HG03442 (cell line): ENCODE measurements around the gene CBLC.

ENCODE experiments used
- ATAC-seq: cut with Tn5 transposase; IDR thresholded peaks from one replicate; pipeline ENCODE4 v1.9.1; 2021; ENCODE audit warnings: mild to moderate bottlenecking, moderate library complexity; ENCODE audit not compliant: unreplicated experiment

Gene CBLC

DNA sequence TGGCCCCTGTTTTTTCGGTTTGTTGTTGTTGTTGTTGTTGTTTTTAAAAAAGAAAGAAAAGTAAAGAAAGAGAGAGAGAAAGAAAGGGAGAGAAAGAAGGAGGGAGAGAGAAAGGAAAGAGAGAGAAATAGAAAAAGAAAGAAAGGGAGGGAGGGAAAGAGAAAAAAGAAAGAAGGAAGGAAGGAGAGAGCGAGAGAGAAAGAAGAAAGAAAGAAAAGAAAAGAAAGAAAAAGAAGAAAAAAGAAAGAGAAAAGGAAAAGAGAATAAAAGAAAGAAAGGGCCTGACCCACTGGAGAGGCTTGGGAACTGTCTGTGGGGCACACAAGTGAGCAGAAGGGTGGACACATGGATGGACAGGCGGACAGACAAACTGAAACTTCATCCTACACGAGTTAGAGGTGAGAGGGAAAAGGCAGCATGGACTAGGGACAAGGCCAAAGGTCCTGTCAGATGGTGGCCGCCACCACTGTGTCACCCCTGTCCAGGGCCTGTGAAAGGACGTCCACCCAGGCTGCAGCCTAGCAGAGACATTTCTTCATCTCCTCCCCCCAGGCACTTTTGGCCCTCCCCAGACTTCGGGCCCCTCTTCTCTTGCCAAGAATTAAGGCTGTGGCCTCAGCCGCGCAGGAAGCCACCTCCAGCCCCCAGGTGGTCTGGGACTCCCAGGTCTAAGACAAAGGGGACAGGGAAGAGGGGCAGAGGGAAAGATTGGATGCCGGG, 22.1 kb downstream of the CBLC start:
- no peak for ATAC-seq

DNA sequence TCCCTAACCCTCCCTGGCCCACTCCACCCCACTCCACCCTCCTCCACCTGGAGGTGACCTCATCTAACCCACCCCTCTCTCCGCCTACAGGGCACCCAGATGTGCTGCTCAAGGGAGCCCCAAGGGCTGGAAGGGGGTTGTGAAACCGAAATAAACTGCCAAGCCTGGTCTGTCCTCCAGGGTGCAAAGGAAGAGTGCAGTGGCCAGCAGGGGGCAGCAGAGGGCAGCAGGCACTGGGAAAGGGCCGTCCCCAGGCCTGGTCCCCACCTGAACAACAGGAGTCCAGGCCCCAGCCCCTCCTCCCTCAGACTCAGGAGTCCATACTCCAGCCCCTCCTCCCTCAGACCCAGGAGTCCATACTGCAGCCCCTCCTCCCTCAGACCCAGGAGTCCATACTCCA, 22.8 kb downstream of the CBLC start:
- peak; percentile 71 for ATAC-seq

- no peak for ATAC-seq
These were observed 26.0 kb downstream of the CBLC start for GRCh38 chr19:44803442-44804428.

DNA sequence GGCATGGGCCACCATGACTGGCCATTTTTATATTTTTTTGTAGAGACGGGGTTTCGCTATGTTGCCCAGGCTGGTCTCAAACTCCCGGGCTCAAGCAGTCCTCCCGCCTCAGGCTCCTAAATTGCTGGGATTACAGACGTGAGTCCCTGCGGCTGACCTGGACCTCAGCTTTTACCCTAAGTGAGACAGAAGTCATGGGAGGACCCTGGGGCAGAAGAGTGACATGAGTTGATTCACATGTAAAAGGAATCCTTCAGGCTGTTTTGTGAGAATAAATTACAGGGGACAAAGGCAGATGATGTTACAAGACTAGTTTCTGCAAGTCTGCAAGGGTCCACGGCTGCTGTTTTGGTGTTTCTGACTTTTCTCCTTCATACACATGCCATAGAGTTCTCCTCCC, 28.6 kb downstream of the CBLC start:
- ATAC-seq: no peak

GRCh38 chr19:44807162-44807561, 29.5 kb downstream of the CBLC start:
- no peak for ATAC-seq

- ATAC-seq: no peak
These were observed 30.2 kb downstream of the CBLC start for GRCh38 chr19:44807652-44808462.

GRCh38 chr19:44808463-44809371, 31.0 kb downstream of the CBLC start, which contains the start of gene BCAM:
Gene BCAM, plus strand, starts transcription at chr19:44809103. Its CDS starts 22 bp downstream, at chr19:44809125.
- ATAC-seq: no peak

DNA sequence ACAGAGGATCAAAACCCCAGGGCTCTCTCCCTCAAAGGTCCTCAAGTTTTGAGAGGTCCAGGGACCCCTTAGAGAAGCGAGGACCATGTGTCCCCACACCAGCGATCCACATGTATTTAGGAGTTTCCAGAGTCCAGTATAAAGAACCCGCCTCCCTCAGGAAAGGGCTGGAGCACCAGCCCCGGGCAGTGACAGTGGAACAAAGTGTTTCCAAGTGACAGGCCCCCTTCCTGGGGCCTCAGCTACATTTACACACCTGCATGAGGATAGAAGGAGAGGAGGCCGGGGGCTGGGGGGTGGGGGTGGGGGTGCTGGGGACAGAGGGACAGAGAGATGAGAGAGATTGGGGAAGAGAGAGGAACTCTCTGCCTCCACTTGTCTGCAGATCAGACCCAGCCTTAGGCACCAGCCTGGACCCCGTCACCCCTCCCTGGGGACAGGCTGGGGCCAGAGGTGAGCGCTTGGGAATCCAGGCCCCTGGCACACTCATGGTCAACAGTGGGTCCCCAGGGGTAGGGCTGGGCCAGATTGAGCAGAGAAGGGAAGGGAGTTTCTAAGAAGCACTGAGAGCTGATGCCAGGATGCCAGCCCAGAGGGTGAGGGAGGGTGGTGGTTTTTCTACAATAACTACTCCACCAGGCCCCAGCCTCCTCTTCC, 32.0 kb downstream of the CBLC start:
- ATAC-seq: no peak

DNA sequence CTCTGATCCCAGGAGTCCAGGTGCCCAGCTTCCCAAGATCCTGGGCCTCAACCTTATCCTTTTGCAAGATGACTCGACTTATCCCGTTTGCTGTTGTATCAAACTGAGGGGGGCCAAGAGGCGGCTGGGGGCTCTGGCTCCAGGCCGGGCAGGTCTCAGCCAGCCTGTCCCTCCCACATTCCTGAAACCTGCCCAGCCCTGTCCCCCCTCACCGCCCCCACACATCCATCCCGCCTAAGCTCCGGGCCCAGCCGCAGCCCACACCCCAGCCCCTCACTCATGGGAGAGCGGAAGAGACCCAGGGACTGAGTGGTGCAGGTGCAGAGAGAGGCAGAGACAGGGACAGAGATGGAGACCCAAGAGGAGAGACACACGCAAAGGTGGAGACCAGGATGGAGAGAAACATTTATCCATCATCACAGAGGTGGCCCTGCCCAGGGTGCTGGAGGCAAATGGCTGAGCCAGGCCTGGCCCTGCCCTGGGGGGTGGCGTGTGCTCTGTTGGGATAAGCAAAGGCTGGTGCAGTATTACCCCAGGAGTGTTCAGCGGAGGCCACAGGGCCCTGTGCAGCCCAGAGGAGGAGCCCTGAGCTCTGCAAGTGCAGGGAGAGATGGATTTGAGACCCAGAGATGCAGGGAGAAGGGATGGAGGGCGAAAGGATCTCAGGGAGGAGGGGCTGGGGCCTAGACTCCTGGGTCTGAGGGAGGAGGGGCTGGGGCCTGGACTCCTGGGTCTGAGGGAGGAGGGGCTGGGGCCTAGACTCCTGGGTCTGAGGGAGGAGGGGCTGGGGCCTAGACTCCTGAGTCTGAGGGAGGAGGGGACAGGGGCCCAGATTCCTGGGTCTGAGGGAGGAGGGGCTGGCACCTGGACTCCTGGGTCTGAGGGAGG, 32.8 kb downstream of the CBLC start:
- no peak for ATAC-seq

GRCh38 chr19:44811122-44811419, 33.4 kb downstream of the CBLC start:
- ATAC-seq: no peak

DNA sequence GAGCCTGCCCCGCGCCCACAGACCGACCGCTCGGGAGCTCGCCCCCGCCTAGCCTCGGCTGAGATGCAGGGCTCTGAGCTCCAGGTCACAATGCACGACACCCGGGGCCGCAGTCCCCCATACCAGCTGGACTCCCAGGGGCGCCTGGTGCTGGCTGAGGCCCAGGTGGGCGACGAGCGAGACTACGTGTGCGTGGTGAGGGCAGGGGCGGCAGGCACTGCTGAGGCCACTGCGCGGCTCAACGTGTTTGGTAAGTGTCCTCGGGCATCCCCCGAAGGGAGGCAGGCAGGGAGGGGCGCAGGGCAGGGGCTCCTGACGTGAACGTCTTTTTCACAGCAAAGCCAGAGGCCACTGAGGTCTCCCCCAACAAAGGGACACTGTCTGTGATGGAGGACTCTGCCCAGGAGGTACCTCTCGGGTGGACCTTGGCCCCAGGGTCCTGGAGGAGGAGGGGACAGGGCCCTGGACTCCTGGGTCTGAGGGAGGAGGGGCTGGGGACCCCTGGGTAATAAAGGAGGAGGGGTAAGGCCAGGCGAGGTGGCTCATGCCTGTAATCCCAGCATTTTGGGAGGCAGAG, 34.5 kb downstream of the CBLC start:
- no peak for ATAC-seq

- no peak for ATAC-seq
These were observed 35.6 kb downstream of the CBLC start for GRCh38 chr19:44813070-44813840.

- no peak for ATAC-seq
These were observed 36.3 kb downstream of the CBLC start for GRCh38 chr19:44813841-44814470.

DNA sequence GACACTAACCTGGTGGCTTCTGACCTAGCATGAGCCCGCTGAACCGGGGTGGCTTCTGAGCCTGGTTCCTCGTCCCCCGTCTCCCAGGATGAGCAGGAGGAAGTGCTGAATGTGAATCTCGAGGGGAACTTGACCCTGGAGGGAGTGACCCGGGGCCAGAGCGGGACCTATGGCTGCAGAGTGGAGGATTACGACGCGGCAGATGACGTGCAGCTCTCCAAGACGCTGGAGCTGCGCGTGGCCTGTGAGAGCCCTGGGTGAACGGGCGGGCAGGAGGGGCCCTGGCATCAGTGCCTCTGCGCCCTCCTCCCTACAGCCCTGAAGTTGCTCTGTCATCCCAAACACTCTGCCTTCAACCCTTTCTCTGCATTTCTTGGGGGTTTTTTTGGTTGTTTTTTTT, 36.8 kb downstream of the CBLC start:
- no peak for ATAC-seq

GRCh38 chr19:44816301-44816700, 38.6 kb downstream of the CBLC start:
- ATAC-seq: no peak

DNA sequence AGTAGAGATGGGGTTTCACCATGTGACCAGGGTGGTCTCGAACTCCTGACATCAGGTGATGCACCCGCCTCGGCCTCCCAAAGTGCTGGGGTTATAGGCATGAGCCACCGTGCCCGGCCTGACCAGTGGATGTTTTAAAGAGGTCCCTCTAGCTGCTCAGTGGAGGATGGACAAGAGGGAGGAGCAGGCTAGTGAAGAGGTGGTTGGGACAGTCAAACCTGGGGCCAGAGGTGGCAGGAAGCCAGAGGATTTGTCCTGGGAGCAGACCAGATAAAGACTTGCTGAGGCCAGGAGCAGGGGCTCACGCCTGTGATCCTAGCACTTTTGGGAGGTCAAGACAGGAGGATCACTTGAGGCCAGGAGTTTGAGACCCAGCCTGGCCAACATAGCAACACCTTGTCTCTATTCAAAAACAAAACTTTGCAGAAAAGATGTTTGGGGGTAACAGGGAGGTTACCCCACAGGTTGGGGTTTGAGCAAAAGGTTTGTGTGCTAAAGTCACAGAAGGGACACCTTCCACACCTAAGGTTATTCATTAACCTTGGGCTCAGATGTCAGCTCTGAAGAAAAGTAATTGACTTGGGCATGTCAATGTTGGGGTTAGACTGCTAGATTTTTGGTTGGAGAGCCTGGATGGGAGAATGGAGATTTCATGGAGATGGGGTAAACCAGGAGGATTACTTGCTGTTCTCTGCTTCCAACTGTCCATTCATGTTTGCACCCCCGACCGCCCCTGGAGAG, 40.2 kb downstream of the CBLC start:
- ATAC-seq: no peak
